Stomach (tissue), 4 donors: ENCODE data around the gene SPATA33.

Experiments
- EP300 ChIP-seq: sonication (generic); formaldehyde crosslinking; IDR thresholded peaks from one replicate; pipeline ENCODE4 v1.6.1; 2017; ENCODE audit warnings: antibody characterized with exemption
- POLR2A ChIP-seq, 4 donors: fragments of 450-650 bp; IDR thresholded peaks; one replicate each; pipeline ENCODE4 v1.6.1; 2016; ENCODE audit warnings: antibody characterized with exemption in 4 of 4, control low read depth in 2 of 4, mild to moderate bottlenecking in 1 of 4, moderate library complexity in 1 of 4
- POLR2AphosphoS5 ChIP-seq, 3 donors: sonication (generic); formaldehyde crosslinking; IDR thresholded peaks; one replicate each; pipeline ENCODE4 v1.6.1; 2016; ENCODE audit warnings: antibody characterized with exemption in 3 of 3
- TF ChIP-seq, protein P1 (sequence below), 7 experiments: fragments of 450-650 bp in 4 of 7; fragments of 200-600 bp in 3 of 7; sonication (generic) in 3 of 7; IDR thresholded peaks; one replicate each; pipeline ENCODE4 v1.5.1; 2016 to 2019; ENCODE audit warnings: antibody characterized with exemption in 7 of 7, control low read depth in 2 of 7, mild to moderate bottlenecking in 1 of 7

DNA sequence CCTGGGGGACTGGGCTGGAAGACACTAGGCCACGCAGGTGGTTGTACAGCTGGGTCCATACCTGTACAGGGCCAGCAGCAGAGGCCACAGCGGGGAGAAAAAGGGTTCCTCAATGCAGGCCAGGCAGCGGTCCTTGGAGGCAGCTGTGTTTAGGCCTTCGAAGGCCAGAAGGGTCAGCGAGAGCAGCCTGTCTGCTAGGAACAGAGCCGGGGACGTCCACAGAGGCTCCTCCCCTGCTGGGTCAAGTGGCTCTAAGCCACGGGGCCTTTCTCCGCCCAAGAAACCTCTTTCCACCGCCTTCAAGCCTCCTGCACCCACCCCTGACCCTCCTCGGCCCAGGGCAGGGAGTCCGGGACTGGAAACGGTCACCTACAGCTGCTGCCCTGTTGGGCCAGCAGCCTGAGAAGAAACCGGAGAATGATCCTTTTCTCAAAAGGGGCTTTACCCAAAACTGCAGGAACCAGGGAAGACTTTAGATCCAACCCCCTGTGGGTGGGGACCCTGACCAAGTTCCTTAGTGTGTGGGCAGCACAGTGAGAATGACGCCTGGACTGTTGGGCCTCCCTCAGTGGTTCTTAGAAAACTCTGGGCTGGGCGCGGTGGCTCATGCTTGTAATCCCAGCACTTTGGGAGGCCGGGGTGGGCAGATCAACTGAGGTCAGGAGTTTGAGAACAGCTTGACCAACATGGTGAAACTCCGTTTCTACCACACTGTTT lies 52.2 kb downstream of the SPATA33 start:
- TF ChIP-seq POLR2AphosphoS5 (IDR thresholded peaks at IDR 0.05) (no peak), POLR2A (IDR thresholded peaks at IDR 0.05) (no peak), EP300 (no peak)
- TF ChIP-seq, protein P1, sequence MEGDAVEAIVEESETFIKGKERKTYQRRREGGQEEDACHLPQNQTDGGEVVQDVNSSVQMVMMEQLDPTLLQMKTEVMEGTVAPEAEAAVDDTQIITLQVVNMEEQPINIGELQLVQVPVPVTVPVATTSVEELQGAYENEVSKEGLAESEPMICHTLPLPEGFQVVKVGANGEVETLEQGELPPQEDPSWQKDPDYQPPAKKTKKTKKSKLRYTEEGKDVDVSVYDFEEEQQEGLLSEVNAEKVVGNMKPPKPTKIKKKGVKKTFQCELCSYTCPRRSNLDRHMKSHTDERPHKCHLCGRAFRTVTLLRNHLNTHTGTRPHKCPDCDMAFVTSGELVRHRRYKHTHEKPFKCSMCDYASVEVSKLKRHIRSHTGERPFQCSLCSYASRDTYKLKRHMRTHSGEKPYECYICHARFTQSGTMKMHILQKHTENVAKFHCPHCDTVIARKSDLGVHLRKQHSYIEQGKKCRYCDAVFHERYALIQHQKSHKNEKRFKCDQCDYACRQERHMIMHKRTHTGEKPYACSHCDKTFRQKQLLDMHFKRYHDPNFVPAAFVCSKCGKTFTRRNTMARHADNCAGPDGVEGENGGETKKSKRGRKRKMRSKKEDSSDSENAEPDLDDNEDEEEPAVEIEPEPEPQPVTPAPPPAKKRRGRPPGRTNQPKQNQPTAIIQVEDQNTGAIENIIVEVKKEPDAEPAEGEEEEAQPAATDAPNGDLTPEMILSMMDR (IDR thresholded peaks at IDR 0.05): no peak
